Muscle layer of colon (tissue), 2 donors: Measurements from ENCODE around the gene PDYN.

ENCODE experiments used
- H3K27ac ChIP-seq: one replicate; pipeline ENCODE4 v1.7.0; 2013; ENCODE audit warnings: low read depth, mild to moderate bottlenecking, low read length, moderate library complexity
- H3K27me3 ChIP-seq, 2 donors: one replicate each; pipeline ENCODE4 v1.7.0; 2013; ENCODE audit warnings: low read length in 2 of 2, mild to moderate bottlenecking in 2 of 2; ENCODE audit not compliant: insufficient read depth in 2 of 2, control insufficient read depth in 1 of 2
- H3K36me3 ChIP-seq: one replicate; pipeline ENCODE4 v1.7.0; 2013; ENCODE audit warnings: mild to moderate bottlenecking, low read length; ENCODE audit not compliant: insufficient read depth
- H3K4me1 ChIP-seq: one replicate; pipeline ENCODE4 v1.7.0; 2013; ENCODE audit warnings: mild to moderate bottlenecking, low read length; ENCODE audit not compliant: insufficient read depth
- H3K4me3 ChIP-seq, 2 donors: one replicate each; pipeline ENCODE4 v1.7.0; 2013; ENCODE audit warnings: low read length in 2 of 2, low read depth in 1 of 2, mild to moderate bottlenecking in 1 of 2, moderate library complexity in 1 of 2
- H3K9ac ChIP-seq: one replicate; pipeline ENCODE4 v1.7.0; 2013; ENCODE audit warnings: low read length
- H3K9me3 ChIP-seq: one replicate; pipeline ENCODE4 v1.7.0; 2013; ENCODE audit warnings: mild to moderate bottlenecking, low read length
- donor health status: abdominal sarcoma.
- donor health status: Adenocarcinoma of cecum.

The PDYN gene

DNA sequence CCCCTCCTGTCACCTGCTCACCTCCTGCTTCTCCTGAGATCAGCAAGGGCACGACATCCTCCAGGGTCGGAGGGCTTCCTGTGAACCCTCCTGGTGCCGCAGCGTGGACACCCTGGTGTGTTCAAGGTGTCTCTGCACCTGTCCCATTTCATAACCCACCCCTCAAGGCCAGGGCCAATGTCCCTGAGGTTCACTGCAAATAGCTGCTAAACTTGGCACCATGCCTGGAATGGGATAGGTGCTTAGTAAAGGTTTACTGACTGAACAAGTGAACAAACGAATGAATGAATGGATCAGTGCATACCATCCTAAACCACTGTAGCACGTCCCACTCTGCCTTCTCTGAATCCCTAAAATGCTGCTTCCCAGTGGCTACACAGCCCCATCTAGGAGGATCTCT, 63.7 kb downstream of the PDYN start:
- no peak overlapping the region for H3K27ac ChIP-seq

GRCh38 chr20:1929460-1929859, 64.4 kb downstream of the PDYN start:
- Histone ChIP-seq H3K27me3 (no peaks in the 10 kb centered on the region), H3K4me1 (peaks cover 19% of the 10 kb centered on the region), H3K9ac (no peak overlapping the region), H3K27ac (no peak overlapping the region), H3K36me3 (peaks cover 10% of the 10 kb centered on the region), H3K4me3 (no peak overlapping the region), H3K9me3 (no peaks in the 10 kb centered on the region)

More for the DNA sequence above, 63.7 kb downstream of the PDYN start:
- Histone ChIP-seq H3K4me1 (peaks cover 26% of the 10 kb centered on the region), H3K4me3 (no peak overlapping the region), H3K27me3 (no peaks in the 10 kb centered on the region), H3K9ac (no peak overlapping the region), H3K36me3 (peaks cover 9% of the 10 kb centered on the region), H3K9me3 (no peaks in the 10 kb centered on the region)

- Histone ChIP-seq H3K27ac (no peak overlapping the region), H3K27me3 (no peaks in the 10 kb centered on the region), H3K9me3 (no peaks in the 10 kb centered on the region), H3K4me1 (peaks cover 12% of the 10 kb centered on the region), H3K9ac (no peak overlapping the region), H3K36me3 (peaks cover 14% of the 10 kb centered on the region), H3K4me3 (no peak overlapping the region)
Measured at GRCh38 chr20:1928782-1929181, 65.1 kb downstream of the PDYN start.
